Neural progenitor cell (in vitro differentiated cells): ENCODE results near the gene ERC2. TPM values are rescaled to one million over a fixed set of nuclear protein-coding genes. Genes with fewer than 3 reads are reported as not detected.
A peak's percentile ranks its signal among the peaks of the same experiment; 100 is the strongest.

Experiments used
- DNase-seq: peaks from one replicate; pipeline ENCODE4 v3.0.0-alpha.2; 2016; ENCODE audit warnings: low spot score
- H2AFZ ChIP-seq: fragments of 200-600 bp; sonication (generic); replicated peaks from 2 replicates; pipeline ENCODE4 v1.6.1; 2016; ENCODE audit warnings: antibody characterized with exemption
- H3F3A ChIP-seq: fragments of 200-600 bp; sonication (generic); 2 replicates; pipeline ENCODE4 v1.6.1; 2016; ENCODE audit warnings: antibody characterized with exemption, low read depth
- H3K27ac ChIP-seq: fragments of 200-600 bp; sonication (generic); 2 replicates; pipeline ENCODE4 v1.5.1; 2016; ENCODE audit warnings: mild to moderate bottlenecking
- H3K27me3 ChIP-seq: fragments of 200-600 bp; sonication (generic); 2 replicates; pipeline ENCODE4 v1.6.1; 2016; ENCODE audit warnings: mild to moderate bottlenecking, moderate library complexity
- H3K36me3 ChIP-seq: fragments of 200-600 bp; sonication (generic); 2 replicates; pipeline ENCODE4 v1.5.1; 2016
- H3K4me1 ChIP-seq: fragments of 200-600 bp; sonication (generic); 2 replicates; pipeline ENCODE4 v1.6.1; 2016; ENCODE audit warnings: mixed run types
- H3K4me2 ChIP-seq: fragments of 200-600 bp; sonication (generic); 2 replicates; pipeline ENCODE4 v1.6.1; 2016
- H3K4me3 ChIP-seq: fragments of 200-600 bp; sonication (generic); 2 replicates; pipeline ENCODE4 v1.5.1; 2016
- H3K79me2 ChIP-seq: fragments of 200-600 bp; sonication (generic); 2 replicates; pipeline ENCODE4 v1.6.1; 2016; ENCODE audit warnings: low read depth
- H3K9ac ChIP-seq: fragments of 200-600 bp; sonication (generic); 2 replicates; pipeline ENCODE4 v1.6.1; 2016
- H3K9me3 ChIP-seq: fragments of 200-600 bp; sonication (generic); 2 replicates; pipeline ENCODE4 v1.5.1; 2016; ENCODE audit warnings: low read depth
- H4K20me1 ChIP-seq: fragments of 200-600 bp; sonication (generic); 2 replicates; pipeline ENCODE4 v1.6.1; 2016; ENCODE audit warnings: low read depth
- H3K27ac Mint-ChIP-seq: 3 replicates; pipeline ENCODE4 v1.8.0; 2021; ENCODE audit warnings: mixed read lengths
- H3K27me3 Mint-ChIP-seq: 2 replicates; pipeline ENCODE4 v1.8.0; 2022; ENCODE audit warnings: low read depth, mild to moderate bottlenecking, inconsistent platforms, moderate library complexity, mixed read lengths; ENCODE audit not compliant: insufficient read depth
- H3K36me3 Mint-ChIP-seq: 3 replicates; pipeline ENCODE4 v1.8.0; 2021; ENCODE audit warnings: mixed read lengths
- H3K4me1 Mint-ChIP-seq: 3 replicates; pipeline ENCODE4 v1.8.0; 2021; ENCODE audit warnings: mixed read lengths
- H3K4me3 Mint-ChIP-seq: 3 replicates; pipeline ENCODE4 v1.8.0; 2021; ENCODE audit warnings: mild to moderate bottlenecking, moderate library complexity, mixed read lengths
- H3K9me3 Mint-ChIP-seq: 3 replicates; pipeline ENCODE4 v1.8.0; 2020; ENCODE audit warnings: mixed read lengths
- EZH2 ChIP-seq: fragments of 200-600 bp; sonication (generic); IDR thresholded peaks from 2 replicates; pipeline ENCODE4 v1.6.1; 2017; ENCODE audit warnings: antibody characterized with exemption, mild to moderate bottlenecking, moderate library complexity
- EZH2phosphoT487 ChIP-seq: fragments of 200-600 bp; sonication (generic); IDR thresholded peaks from 2 replicates; pipeline ENCODE4 v1.6.1; 2017; ENCODE audit warnings: antibody characterized with exemption
- total RNA-seq: library from RNA; depleted of rRNA; stranded (reverse); fragments of >200 nt; gene quantifications from 2 replicates; pipeline ENCODE4 v1.2.3, GENCODE V29; 2015; ENCODE audit warnings: low replicate concordance
- TF ChIP-seq, protein P1 (sequence below): fragments of 200-600 bp; sonication (generic); IDR thresholded peaks from 2 replicates; pipeline ENCODE4 v1.5.1; 2017; ENCODE audit warnings: antibody characterized with exemption, mild to moderate bottlenecking

ERC2 gene
- total RNA-seq, 1 donor from 2014 or later = 24.8 TPM

DNA sequence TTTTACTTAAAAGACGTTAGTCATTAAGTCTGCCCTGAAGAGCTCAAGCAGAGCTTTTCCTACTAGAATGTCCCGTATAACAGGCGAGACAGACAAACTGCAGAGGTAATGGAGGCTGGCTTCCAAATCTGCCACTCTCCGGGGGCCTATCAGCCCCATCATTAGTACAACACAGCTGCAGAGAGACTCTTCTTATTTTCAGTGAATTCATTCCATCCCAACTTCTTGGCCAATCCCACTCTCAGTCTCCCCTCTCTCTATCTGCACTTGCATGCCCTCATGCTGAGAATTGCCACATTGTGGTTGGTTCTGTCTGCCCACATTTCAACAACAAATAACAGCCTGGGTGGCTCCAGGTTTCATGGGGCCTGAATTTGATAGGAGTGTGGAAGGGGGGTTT, 412.7 kb downstream of the ERC2 start:
- Mint-ChIP-seq H3K4me3 (no peak overlapping the region), H3K27me3 (peaks cover 1% of the 10 kb centered on the region), H3K36me3 (no peaks in the 10 kb centered on the region), H3K9me3 (no peaks in the 10 kb centered on the region), H3K4me1 (peaks cover 11% of the 10 kb centered on the region), H3K27ac (no peak overlapping the region)
- H3K4me2 ChIP-seq = no peak overlapping the region
- no peak overlapping the region for H3K27ac ChIP-seq
- H4K20me1 ChIP-seq = no peaks in the 10 kb centered on the region
- H3K9me3 ChIP-seq = no peaks in the 10 kb centered on the region
- H3K79me2 ChIP-seq = no peaks in the 10 kb centered on the region
- DNase-seq = no peak
- no peak overlapping the region for H2AFZ ChIP-seq
- H3K36me3 ChIP-seq = no peaks in the 10 kb centered on the region
- no peaks in the 10 kb centered on the region for H3F3A ChIP-seq
- H3K27me3 ChIP-seq = no peaks in the 10 kb centered on the region
- TF ChIP-seq EZH2 = no peak
- TF ChIP-seq EZH2phosphoT487 = no peak
- TF ChIP-seq, protein P1, sequence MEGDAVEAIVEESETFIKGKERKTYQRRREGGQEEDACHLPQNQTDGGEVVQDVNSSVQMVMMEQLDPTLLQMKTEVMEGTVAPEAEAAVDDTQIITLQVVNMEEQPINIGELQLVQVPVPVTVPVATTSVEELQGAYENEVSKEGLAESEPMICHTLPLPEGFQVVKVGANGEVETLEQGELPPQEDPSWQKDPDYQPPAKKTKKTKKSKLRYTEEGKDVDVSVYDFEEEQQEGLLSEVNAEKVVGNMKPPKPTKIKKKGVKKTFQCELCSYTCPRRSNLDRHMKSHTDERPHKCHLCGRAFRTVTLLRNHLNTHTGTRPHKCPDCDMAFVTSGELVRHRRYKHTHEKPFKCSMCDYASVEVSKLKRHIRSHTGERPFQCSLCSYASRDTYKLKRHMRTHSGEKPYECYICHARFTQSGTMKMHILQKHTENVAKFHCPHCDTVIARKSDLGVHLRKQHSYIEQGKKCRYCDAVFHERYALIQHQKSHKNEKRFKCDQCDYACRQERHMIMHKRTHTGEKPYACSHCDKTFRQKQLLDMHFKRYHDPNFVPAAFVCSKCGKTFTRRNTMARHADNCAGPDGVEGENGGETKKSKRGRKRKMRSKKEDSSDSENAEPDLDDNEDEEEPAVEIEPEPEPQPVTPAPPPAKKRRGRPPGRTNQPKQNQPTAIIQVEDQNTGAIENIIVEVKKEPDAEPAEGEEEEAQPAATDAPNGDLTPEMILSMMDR = no peak
- H3K9ac ChIP-seq = no peak overlapping the region
- H3K4me1 ChIP-seq = peaks cover 17% of the 10 kb centered on the region
- no peak overlapping the region for H3K4me3 ChIP-seq

DNA sequence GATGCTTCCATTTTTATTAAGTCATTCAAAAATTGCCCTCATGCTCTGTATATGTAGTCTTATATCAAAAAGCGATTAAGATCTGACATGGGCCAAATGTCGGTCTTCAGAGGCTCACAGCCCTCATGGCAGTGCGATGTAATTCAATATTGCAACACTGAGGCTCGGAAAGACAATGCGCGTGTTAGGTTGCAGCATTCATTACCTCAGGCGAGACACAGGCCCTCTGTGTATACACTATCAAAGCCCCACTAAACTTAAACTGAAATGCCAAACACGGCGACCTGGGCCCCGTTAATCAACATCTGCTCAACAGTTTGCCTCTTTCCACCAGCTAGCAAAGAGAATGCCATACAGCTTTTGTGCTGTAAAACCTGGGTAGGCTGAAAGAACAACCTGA, 413.4 kb downstream of the ERC2 start:
- no peak overlapping the region for H2AFZ ChIP-seq
- H3K27ac Mint-ChIP-seq = no peak overlapping the region
- H4K20me1 ChIP-seq = no peaks in the 10 kb centered on the region
- TF ChIP-seq, protein P1 = no peak
- no peak for TF ChIP-seq EZH2phosphoT487
- TF ChIP-seq EZH2 = no peak
- H3K27ac ChIP-seq = no peak overlapping the region
- no peaks in the 10 kb centered on the region for H3K36me3 ChIP-seq
- H3K27me3 ChIP-seq = no peaks in the 10 kb centered on the region
- H3K4me3 Mint-ChIP-seq = no peak overlapping the region
- peaks cover 9% of the 10 kb centered on the region for H3K4me1 Mint-ChIP-seq
- H3K9ac ChIP-seq = no peak overlapping the region
- H3K27me3 Mint-ChIP-seq = peaks cover 3% of the 10 kb centered on the region
- no peak overlapping the region for H3K4me2 ChIP-seq
- peaks cover 17% of the 10 kb centered on the region for H3K4me1 ChIP-seq
- no peaks in the 10 kb centered on the region for H3K9me3 Mint-ChIP-seq
- no peak overlapping the region for H3K4me3 ChIP-seq
- H3K79me2 ChIP-seq = no peaks in the 10 kb centered on the region
- no peaks in the 10 kb centered on the region for H3F3A ChIP-seq
- no peaks in the 10 kb centered on the region for H3K36me3 Mint-ChIP-seq
- DNase-seq = peak; percentile 27
- H3K9me3 ChIP-seq = no peaks in the 10 kb centered on the region

DNA sequence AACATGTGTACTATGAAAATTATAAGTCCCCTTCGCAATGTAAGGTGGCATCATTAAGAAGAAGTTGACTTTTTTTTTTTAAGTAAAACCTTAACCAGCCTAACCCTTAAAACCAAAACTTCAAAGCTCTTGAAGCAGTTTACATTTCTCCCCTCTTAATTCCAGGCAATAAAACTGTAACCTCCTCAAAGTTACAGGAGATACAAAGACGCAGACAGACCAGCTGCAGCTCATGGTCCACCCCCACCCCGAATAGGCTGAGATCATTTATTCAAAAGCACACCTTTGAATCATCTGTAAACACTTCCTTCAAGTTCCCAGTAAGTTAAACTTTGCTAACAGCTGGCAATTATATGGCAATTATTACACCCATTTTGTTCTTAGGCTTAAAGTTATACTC, 414.5 kb downstream of the ERC2 start:
- Histone ChIP-seq H3F3A (no peaks in the 10 kb centered on the region), H3K79me2 (no peaks in the 10 kb centered on the region), H4K20me1 (no peaks in the 10 kb centered on the region), H3K9ac (no peak overlapping the region), H3K27me3 (no peaks in the 10 kb centered on the region), H3K27ac (no peak overlapping the region), H3K9me3 (no peaks in the 10 kb centered on the region), H2AFZ (no peak overlapping the region), H3K4me1 (peaks cover 17% of the 10 kb centered on the region), H3K4me2 (no peak overlapping the region), H3K4me3 (no peak overlapping the region), H3K36me3 (no peaks in the 10 kb centered on the region)
- Mint-ChIP-seq H3K4me1 (peaks cover 8% of the 10 kb centered on the region), H3K9me3 (no peaks in the 10 kb centered on the region), H3K4me3 (no peak overlapping the region), H3K27ac (no peak overlapping the region), H3K27me3 (peaks cover 3% of the 10 kb centered on the region), H3K36me3 (no peaks in the 10 kb centered on the region)
- DNase-seq = no peak
- TF ChIP-seq EZH2phosphoT487 (no peak), EZH2 (no peak)
- TF ChIP-seq, protein P1 = no peak

DNA sequence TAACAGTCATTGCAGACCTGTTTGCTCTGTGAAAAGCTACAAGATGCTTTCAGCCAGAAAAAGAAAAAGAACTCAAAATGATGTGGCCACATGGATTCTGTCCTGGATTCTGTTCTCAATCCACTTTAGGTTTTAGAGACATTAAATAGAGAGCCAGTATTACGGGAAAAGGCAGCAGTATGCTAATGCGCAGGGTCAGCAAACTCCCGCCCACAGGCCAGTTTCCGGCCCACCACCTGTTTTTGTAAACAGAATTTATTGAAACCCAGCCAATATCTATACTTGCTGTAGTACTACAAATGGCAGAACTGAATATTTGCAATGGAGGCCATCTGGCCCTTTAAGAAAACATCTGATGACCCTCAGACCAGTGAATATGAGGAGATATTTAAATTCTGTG, 416.1 kb downstream of the ERC2 start:
- no peak overlapping the region for H3K27ac Mint-ChIP-seq
- H3F3A ChIP-seq = no peaks in the 10 kb centered on the region
- H3K36me3 ChIP-seq = no peaks in the 10 kb centered on the region
- no peak overlapping the region for H3K9ac ChIP-seq
- no peak overlapping the region for H3K27ac ChIP-seq
- no peaks in the 10 kb centered on the region for H4K20me1 ChIP-seq
- H3K79me2 ChIP-seq = no peaks in the 10 kb centered on the region
- H3K4me1 Mint-ChIP-seq = peaks cover 6% of the 10 kb centered on the region
- no peak overlapping the region for H3K4me2 ChIP-seq
- H2AFZ ChIP-seq = no peak overlapping the region
- H3K27me3 ChIP-seq = no peaks in the 10 kb centered on the region
- no peaks in the 10 kb centered on the region for H3K9me3 Mint-ChIP-seq
- no peak overlapping the region for H3K4me3 Mint-ChIP-seq
- H3K36me3 Mint-ChIP-seq = no peaks in the 10 kb centered on the region
- no peaks in the 10 kb centered on the region for H3K9me3 ChIP-seq
- peaks cover 3% of the 10 kb centered on the region for H3K27me3 Mint-ChIP-seq
- DNase-seq = no peak
- TF ChIP-seq EZH2phosphoT487 (no peak), EZH2 (no peak)
- TF ChIP-seq, protein P1 = no peak
- H3K4me3 ChIP-seq = no peak overlapping the region
- H3K4me1 ChIP-seq = peaks cover 17% of the 10 kb centered on the region
